Common myeloid progenitor, CD34-positive (primary cell): ENCODE data around the gene KLHL40.

Experiments used
- CTCF ChIA-PET: fragments of 350-600 bp; sonication (Branson Sonifier 250); formaldehyde crosslinking; loops from one replicate; lab custom pipeline; 2021; ENCODE audit warnings: antibody characterized with exemption; lab: Charles Lee
- POLR2A ChIA-PET: fragments of 350-600 bp; sonication (Branson Sonifier 250); formaldehyde crosslinking; loops from one replicate; lab custom pipeline; 2021; ENCODE audit warnings: antibody characterized with exemption; lab: Charles Lee
- DNase-seq, 3 donors: peaks; one replicate each; pipeline versions ENCODE4 v3.0.0 to v3.0.0-alpha.2; 2013
- H3K27ac ChIP-seq, 2 experiments: 1 replicate in 1 of 2; 2 replicates in 1 of 2; pipeline ENCODE4 v1.7.0; 2013; ENCODE audit warnings: inconsistent platforms in 2 of 2, low read length in 2 of 2, mild to moderate bottlenecking in 2 of 2, low read depth in 1 of 2, moderate library complexity in 1 of 2; ENCODE audit not compliant: severe bottlenecking in 2 of 2, insufficient read depth in 1 of 2, poor library complexity in 1 of 2
- H3K27me3 ChIP-seq, 5 experiments: replicated peaks in 2 of 5; 1 replicate in 3 of 5; 2 replicates in 2 of 5; pipeline versions ENCODE4 v1.6.1 to v1.7.0; 2013; ENCODE audit warnings: low read length in 4 of 5, mild to moderate bottlenecking in 2 of 5, moderate library complexity in 2 of 5, inconsistent platforms in 1 of 5; ENCODE audit not compliant: insufficient read depth in 5 of 5, control insufficient read depth in 4 of 5
- H3K36me3 ChIP-seq, 4 experiments: 1 replicate in 2 of 4; 2 replicates in 2 of 4; pipeline versions ENCODE4 v1.6.1 to v1.7.0; 2013; ENCODE audit warnings: low read length in 3 of 4, control low read depth in 1 of 4, mild to moderate bottlenecking in 1 of 4; ENCODE audit not compliant: control insufficient read depth in 4 of 4, insufficient read depth in 4 of 4
- H3K4me1 ChIP-seq, 4 experiments: 1 replicate in 3 of 4; 2 replicates in 1 of 4; pipeline versions ENCODE4 v1.6.1 to v1.7.1; 2013; ENCODE audit warnings: low read length in 3 of 4, mild to moderate bottlenecking in 3 of 4, control low read depth in 1 of 4, inconsistent platforms in 1 of 4, moderate library complexity in 1 of 4; ENCODE audit not compliant: control insufficient read depth in 4 of 4, insufficient read depth in 4 of 4; ENCODE audit errors: control extremely low read depth in 1 of 4
- H3K4me3 ChIP-seq, 7 experiments: 1 replicate in 4 of 7; 2 replicates in 3 of 7; pipeline versions ENCODE4 v1.5.1 to v1.7.0; 2013; ENCODE audit warnings: mild to moderate bottlenecking in 7 of 7, low read length in 6 of 7, moderate library complexity in 6 of 7, inconsistent platforms in 2 of 7, low read depth in 2 of 7, control low read depth in 1 of 7; ENCODE audit not compliant: insufficient read depth in 4 of 7, control insufficient read depth in 1 of 7; ENCODE audit errors: extremely low read depth in 1 of 7
- H3K9me3 ChIP-seq, 5 experiments: 1 replicate in 4 of 5; 2 replicates in 1 of 5; pipeline versions ENCODE4 v1.6.1 to v1.7.1; 2013; ENCODE audit warnings: low read length in 4 of 5, mild to moderate bottlenecking in 2 of 5, inconsistent platforms in 1 of 5, low read depth in 1 of 5, moderate library complexity in 1 of 5; ENCODE audit not compliant: control insufficient read depth in 4 of 5, insufficient read depth in 2 of 5; ENCODE audit errors: control extremely low read depth in 1 of 5
- WGBS: methylation state at CpG from one replicate; pipeline ENCODE4 v1.1.5; 2013; ENCODE audit not compliant: insufficient coverage; 5-methylcytosine and 5-hydroxymethylcytosine counted together

The KLHL40 gene

GRCh38 chr3:42678447-42678846, 6.9 kb upstream of the KLHL40 start:
- peaks cover 1 to 9% (median 2%) of the 10 kb centered on the region in 5 experiments for H3K9me3 ChIP-seq
- H3K4me1 ChIP-seq: no peaks in the 10 kb centered on the region
- no peak for DNase-seq
- 100% methylated on average over 2 of the region's 2 CpGs for WGBS
- ChIA-PET POLR2A (no interaction called here), CTCF (no interaction called here)
- H3K27me3 ChIP-seq: peaks cover 0 to 8% (median 3%) of the 10 kb centered on the region in 5 experiments
- no peak overlapping the region for H3K27ac ChIP-seq
- no peaks in the 10 kb centered on the region for H3K36me3 ChIP-seq
- H3K4me3 ChIP-seq: no peak overlapping the region

DNA sequence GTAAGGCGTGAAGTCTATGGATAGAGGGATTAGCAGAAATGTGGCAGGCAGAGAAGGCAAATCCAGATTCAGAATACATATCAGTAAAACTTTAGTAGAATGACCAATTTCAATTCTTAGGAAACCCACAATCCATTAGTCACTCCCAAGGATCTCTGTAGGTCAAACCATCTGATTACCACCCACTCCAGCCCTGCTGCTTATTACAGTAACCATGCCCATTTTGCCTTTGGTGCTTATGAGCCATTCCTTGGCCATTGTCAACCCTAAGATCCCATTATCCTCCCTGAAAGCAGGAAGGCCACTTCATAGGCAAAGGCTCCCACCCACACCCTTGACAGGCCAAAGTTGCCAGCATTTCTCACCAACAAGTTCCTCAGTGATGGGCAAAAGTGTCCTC, 5.1 kb upstream of the KLHL40 start:
- Histone ChIP-seq H3K4me1 (no peaks in the 10 kb centered on the region), H3K4me3 (no peak overlapping the region), H3K27ac (no peak overlapping the region), H3K36me3 (no peaks in the 10 kb centered on the region), H3K9me3 (peaks cover 1 to 9% (median 2%) of the 10 kb centered on the region in 5 experiments), H3K27me3 (peaks cover 0 to 21% (median 3%) of the 10 kb centered on the region in 5 experiments)
- POLR2A ChIA-PET: no interaction called here
- CTCF ChIA-PET: no interaction called here
- no peak for DNase-seq
- WGBS: no CpG with 5 or more reads among the region's 1 CpG

- H3K9me3 ChIP-seq: peaks cover 1 to 9% (median 2%) of the 10 kb centered on the region in 5 experiments
- 97% methylated on average over 4 of the region's 4 CpGs for WGBS
- H3K36me3 ChIP-seq: no peaks in the 10 kb centered on the region
- peaks cover 0 to 4% (median under 1%) of the 10 kb centered on the region in 4 experiments for H3K4me1 ChIP-seq
- H3K27ac ChIP-seq: no peak overlapping the region
- DNase-seq: no peak
- ChIA-PET POLR2A (no interaction called here), CTCF (no interaction called here)
- H3K4me3 ChIP-seq: no peak overlapping the region
- H3K27me3 ChIP-seq: peaks cover 0 to 26% (median 3%) of the 10 kb centered on the region in 5 experiments
These were observed 4.5 kb upstream of the KLHL40 start for GRCh38 chr3:42680806-42681205.

DNA sequence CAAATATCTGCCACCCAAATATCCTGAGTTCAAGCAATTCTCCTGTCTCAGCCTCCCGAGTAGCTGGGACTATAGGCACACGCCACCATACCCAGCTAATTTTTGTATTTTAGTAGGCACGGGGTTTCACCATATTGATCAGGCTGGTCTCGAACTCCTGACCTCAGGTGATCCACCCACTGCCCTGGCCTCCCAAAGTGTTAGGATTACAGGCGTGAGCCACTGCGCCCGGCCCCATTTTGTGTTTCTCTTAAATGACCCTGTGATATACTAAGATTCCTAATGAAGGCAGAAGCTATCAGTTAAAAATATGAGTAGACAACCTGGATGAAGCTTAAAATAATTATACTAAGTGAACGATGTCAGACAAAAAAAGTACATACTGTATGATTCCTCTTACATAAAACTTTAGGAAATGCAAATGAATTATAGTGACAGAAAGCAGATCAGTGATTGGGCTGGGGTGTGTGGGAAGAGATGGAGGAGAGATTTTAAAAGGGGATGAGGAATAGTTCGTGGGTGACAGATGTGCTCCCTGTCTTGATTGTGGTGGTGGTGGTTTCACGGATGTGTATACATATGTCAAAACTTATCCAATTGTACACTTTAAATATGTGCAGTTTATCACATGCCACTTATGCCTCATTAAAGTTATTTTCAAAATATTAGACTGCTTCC, 3.8 kb upstream of the KLHL40 start:
- 87% methylated on average over 5 of the region's 10 CpGs for WGBS
- POLR2A ChIA-PET: no interaction called here
- no peak overlapping the region for H3K27ac ChIP-seq
- H3K36me3 ChIP-seq: no peaks in the 10 kb centered on the region
- no peak for DNase-seq
- peaks cover 0 to 9% (median 3%) of the 10 kb centered on the region in 4 experiments for H3K4me1 ChIP-seq
- H3K4me3 ChIP-seq: no peak overlapping the region
- CTCF ChIA-PET: no interaction called here
- peaks cover 0 to 33% (median 7%) of the 10 kb centered on the region in 5 experiments for H3K27me3 ChIP-seq
- H3K9me3 ChIP-seq: peaks cover 0 to 13% (median 1%) of the 10 kb centered on the region in 5 experiments

- Histone ChIP-seq H3K4me1 (peaks cover 0 to 9% (median 3%) of the 10 kb centered on the region in 4 experiments), H3K27ac (no peak overlapping the region), H3K36me3 (no peaks in the 10 kb centered on the region), H3K4me3 (no peak overlapping the region), H3K9me3 (peaks cover 0 to 12% (median 1%) of the 10 kb centered on the region in 5 experiments), H3K27me3 (peaks cover 0 to 43% (median 9%) of the 10 kb centered on the region in 5 experiments)
- WGBS: 87% methylated on average over 8 of the region's 12 CpGs
- POLR2A ChIA-PET: no interaction called here
- DNase-seq: no peak
- CTCF ChIA-PET: no interaction called here
These were observed 2.9 kb upstream of the KLHL40 start for GRCh38 chr3:42682301-42683070.

GRCh38 chr3:42683875-42684598, 1.3 kb upstream of the KLHL40 start:
- Histone ChIP-seq H3K27me3 (peaks cover 0 to 43% (median 10%) of the 10 kb centered on the region in 5 experiments), H3K4me3 (no peak overlapping the region), H3K27ac (no peak overlapping the region), H3K4me1 (peaks cover 0 to 9% (median 3%) of the 10 kb centered on the region in 4 experiments), H3K9me3 (peaks cover 0 to 9% (median 0%) of the 10 kb centered on the region in 5 experiments), H3K36me3 (no peaks in the 10 kb centered on the region)
- WGBS: no CpG with 5 or more reads among the region's 10 CpGs
- ChIA-PET CTCF (no interaction called here), POLR2A (no interaction called here)
- no peak for DNase-seq
